ENCODE results near the gene NMBR. TPM values are rescaled to one million over a fixed set of nuclear protein-coding genes. Genes with fewer than 3 reads are reported as not detected.

Gene NMBR
- total RNA-seq, 1 experiment from 2014 or later: not detected

DNA sequence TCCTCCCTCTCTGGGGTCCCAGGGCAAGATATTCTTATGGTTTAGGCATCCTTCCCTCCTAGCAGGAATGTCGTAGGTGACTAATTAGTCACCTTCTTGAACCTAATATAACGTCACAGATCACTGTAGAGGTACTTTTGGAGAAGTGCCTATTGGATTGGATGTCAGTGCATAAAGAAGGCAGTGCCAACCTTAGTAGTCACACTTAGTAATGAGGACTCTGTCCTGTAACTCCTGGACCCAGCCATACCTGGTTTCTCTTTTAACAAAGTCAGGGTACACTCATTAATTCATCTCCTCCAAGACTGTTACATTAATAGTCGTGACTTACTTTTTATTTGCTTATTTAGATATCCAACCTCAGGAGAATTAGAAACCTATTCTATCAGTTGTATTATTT lies 20.1 kb upstream of the NMBR start:
- ChIA-PET RAD21 (ENCODE audit: low non-redundant PET in 1 of 2, low total read pairs in 2 of 2, uncharacterized antibody in 2 of 2, unreplicated experiment in 2 of 2) (no interaction called here), CTCF (no interaction called here), POLR2A (no interaction called here)
- Histone ChIP-seq H3K36me3 (ENCODE audit: control insufficient read depth in 1 of 2, insufficient read depth in 2 of 2, low read length in 2 of 2) (peaks cover 9 to 27% of the 10 kb centered on the region in 2 experiments; a peak in 3 of 4 replicates), H3K27me3 (ENCODE audit: insufficient read depth, low read length) (no peaks in the 10 kb centered on the region), H3K4me2 (ENCODE audit: low read length) (no peak overlapping the region), H3K27ac (ENCODE audit: low read depth, low read length) (no peak overlapping the region), H3K9me3 (ENCODE audit: control insufficient read depth in 1 of 2, insufficient read depth in 1 of 2, low read depth in 1 of 2, low read length in 2 of 2) (no peaks in the 10 kb centered on the region), H2AFZ (ENCODE audit: low read depth, low read length, poor library complexity, severe bottlenecking) (no peak overlapping the region), H3K4me1 (ENCODE audit: control insufficient read depth in 1 of 2, insufficient read depth in 2 of 2, low read length in 2 of 2) (no peaks in the 10 kb centered on the region), H3K9me2 (ENCODE audit: insufficient read depth) (no peaks in the 10 kb centered on the region), H4K20me1 (ENCODE audit: insufficient read depth) (peaks cover 3% of the 10 kb centered on the region; the same call in 1 of the 2 replicates), H3K9ac (ENCODE audit: low read length) (no peak overlapping the region), H3K4me3 (replicated peaks in 1 of 2; ENCODE audit: low read depth in 1 of 2, low read length in 2 of 2) (no peak overlapping the region), H3K79me2 (ENCODE audit: insufficient read depth, low read length) (peaks cover 64% of the 10 kb centered on the region)
- no peak for TF ChIP-seq POLR2AphosphoS5 (IDR thresholded peaks at IDR 0.05; ENCODE audit: low read depth, low read length)
- no peak for TF ChIP-seq REST (IDR thresholded peaks at IDR 0.05; ENCODE audit: low read depth)
- TF ChIP-seq JUND (IDR thresholded peaks at IDR 0.05): no peak
- no peak for TF ChIP-seq RAD21 (IDR thresholded peaks at IDR 0.05; ENCODE audit: low read depth)
- TF ChIP-seq CBX3 (IDR thresholded peaks at IDR 0.05; ENCODE audit: low read depth): no peak
- TF ChIP-seq EGR1 (IDR thresholded peaks at IDR 0.05; ENCODE audit: low read depth): no peak
- TF ChIP-seq CEBPB (IDR thresholded peaks at IDR 0.05; ENCODE audit: low read depth): no peak
- no peak for TF ChIP-seq TCF7L2 (IDR thresholded peaks at IDR 0.05; ENCODE audit: borderline replicate concordance, extremely low read depth, insufficient read depth, insufficient read length)
- no peak for TF ChIP-seq POLR2A (IDR thresholded peaks at IDR 0.05; ENCODE audit: borderline replicate concordance, extremely low read depth, insufficient read depth, insufficient read length)
- TF ChIP-seq ZFX (IDR thresholded peaks at IDR 0.05): no peak
- TF ChIP-seq, protein P1, sequence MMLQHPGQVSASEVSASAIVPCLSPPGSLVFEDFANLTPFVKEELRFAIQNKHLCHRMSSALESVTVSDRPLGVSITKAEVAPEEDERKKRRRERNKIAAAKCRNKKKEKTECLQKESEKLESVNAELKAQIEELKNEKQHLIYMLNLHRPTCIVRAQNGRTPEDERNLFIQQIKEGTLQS (IDR thresholded peaks at IDR 0.05): no peak
- TF ChIP-seq ELF1 (IDR thresholded peaks at IDR 0.05; ENCODE audit: borderline replicate concordance, low read depth): no peak
- TF ChIP-seq, protein P2, sequence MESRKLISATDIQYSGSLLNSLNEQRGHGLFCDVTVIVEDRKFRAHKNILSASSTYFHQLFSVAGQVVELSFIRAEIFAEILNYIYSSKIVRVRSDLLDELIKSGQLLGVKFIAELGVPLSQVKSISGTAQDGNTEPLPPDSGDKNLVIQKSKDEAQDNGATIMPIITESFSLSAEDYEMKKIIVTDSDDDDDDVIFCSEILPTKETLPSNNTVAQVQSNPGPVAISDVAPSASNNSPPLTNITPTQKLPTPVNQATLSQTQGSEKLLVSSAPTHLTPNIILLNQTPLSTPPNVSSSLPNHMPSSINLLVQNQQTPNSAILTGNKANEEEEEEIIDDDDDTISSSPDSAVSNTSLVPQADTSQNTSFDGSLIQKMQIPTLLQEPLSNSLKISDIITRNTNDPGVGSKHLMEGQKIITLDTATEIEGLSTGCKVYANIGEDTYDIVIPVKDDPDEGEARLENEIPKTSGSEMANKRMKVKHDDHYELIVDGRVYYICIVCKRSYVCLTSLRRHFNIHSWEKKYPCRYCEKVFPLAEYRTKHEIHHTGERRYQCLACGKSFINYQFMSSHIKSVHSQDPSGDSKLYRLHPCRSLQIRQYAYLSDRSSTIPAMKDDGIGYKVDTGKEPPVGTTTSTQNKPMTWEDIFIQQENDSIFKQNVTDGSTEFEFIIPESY (IDR thresholded peaks at IDR 0.05; ENCODE audit: extremely low read depth, insufficient replicate concordance, low read length): no peak
- no TSS peak for BruUV-seq (replicated peaks)
- DNase-seq (ENCODE audit: low read depth, low spot score) (no peak), ATAC-seq (no peak)
- intact Hi-C loops (cut with micrococcal nuclease): no loop called here

Data from HCT116 (cell line).